GM12892 (cell line): ENCODE results near the gene PECR.

Experiments used
- DNase-seq: peaks from one replicate; pipeline ENCODE4 v3.0.0; 2011; ENCODE audit not compliant: insufficient read length
- FAIRE-seq: peaks from 2 replicates; lab custom pipeline; 2011; peaks lifted over from hg19 to GRCh38; lab: Jason Lieb, UNC
- POLR2A ChIP-seq: IDR thresholded peaks from 2 replicates; pipeline ENCODE4 v1.6.1; 2011; ENCODE audit warnings: low read depth, low read length, control low read depth
- POLR2AphosphoS5 ChIP-seq: IDR thresholded peaks from 2 replicates; pipeline ENCODE4 v1.6.1; 2011; ENCODE audit warnings: low read depth, low read length, control low read depth
- TAF1 ChIP-seq: IDR thresholded peaks from 2 replicates; pipeline ENCODE4 v1.6.1; 2011; ENCODE audit warnings: low read depth, mild to moderate bottlenecking, control low read depth, low read length, borderline replicate concordance

The PECR gene

GRCh38 chr2:216114382-216114713, 32.7 kb upstream of the PECR start:
- TF ChIP-seq POLR2AphosphoS5 (no peak), TAF1 (no peak), POLR2A (no peak)
- DNase-seq (no peak), FAIRE-seq (no peak)

- DNase-seq (peak; percentile 14), FAIRE-seq (no peak)
- TF ChIP-seq POLR2AphosphoS5 (peak; percentile 47), TAF1 (no peak)
These were observed 32.0 kb upstream of the PECR start for GRCh38 chr2:216113572-216113971.

GRCh38 chr2:216112926-216113325, 31.3 kb upstream of the PECR start:
- no peak for DNase-seq
- FAIRE-seq, result no peak

GRCh38 chr2:216111122-216111521, 29.5 kb upstream of the PECR start:
- FAIRE-seq (no peak), DNase-seq (no peak)
- TF ChIP-seq POLR2A (no peak), POLR2AphosphoS5 (no peak), TAF1 (no peak)

More at GRCh38 chr2:216112926-216113325, 31.3 kb upstream of the PECR start:
- TF ChIP-seq POLR2AphosphoS5 (no peak), TAF1 (no peak)

- DNase-seq, result no peak
- FAIRE-seq, result no peak
- no peak for TF ChIP-seq TAF1
- TF ChIP-seq POLR2A, result no peak
- no peak for TF ChIP-seq POLR2AphosphoS5
These were observed 29.0 kb upstream of the PECR start for GRCh38 chr2:216110620-216111019.

GRCh38 chr2:216109962-216110614, 28.5 kb upstream of the PECR start:
- FAIRE-seq, result no peak
- TF ChIP-seq POLR2A (0 out of 2 replicates have a peak, but pooled peaks have one; percentile 7), TAF1 (no peak)
- DNase-seq, result no peak

- FAIRE-seq (peak; percentile 97), DNase-seq (peak; percentile 57)
- TF ChIP-seq TAF1 (peak; percentile 88), POLR2AphosphoS5 (peak; percentile 96), POLR2A (peak; percentile 96)
These were observed 27.6 kb upstream of the PECR start, which contains the start of gene XRCC5 for GRCh38 chr2:216108967-216109921. Gene XRCC5 (plus strand): TSS chr2:216109348. CDS start chr2:216109437, 89 bp downstream.

- no peak for TF ChIP-seq POLR2A
- no peak for TF ChIP-seq TAF1
- TF ChIP-seq POLR2AphosphoS5, result no peak; the same call in 1 of the 2 replicates
- DNase-seq (no peak), FAIRE-seq (no peak)
These were observed 26.8 kb upstream of the PECR start for GRCh38 chr2:216108310-216108966.

- TF ChIP-seq POLR2AphosphoS5, result no peak
- TF ChIP-seq POLR2A, result no peak
- no peak for TF ChIP-seq TAF1
- FAIRE-seq (no peak), DNase-seq (no peak)
These were observed 26.2 kb upstream of the PECR start for GRCh38 chr2:216107760-216108159.

GRCh38 chr2:216107320-216107719, 25.7 kb upstream of the PECR start:
- TF ChIP-seq POLR2A (no peak), TAF1 (no peak), POLR2AphosphoS5 (no peak)
- FAIRE-seq (no peak), DNase-seq (no peak)

- no peak for DNase-seq
- no peak for FAIRE-seq
- TF ChIP-seq TAF1 (no peak), POLR2AphosphoS5 (no peak), POLR2A (no peak)
These were observed 23.1 kb upstream of the PECR start for GRCh38 chr2:216104691-216105090.

- TF ChIP-seq POLR2A, result no peak
- TF ChIP-seq TAF1, result no peak
- TF ChIP-seq POLR2AphosphoS5, result no peak
- DNase-seq, result no peak
- no peak for FAIRE-seq
These were observed 21.6 kb upstream of the PECR start for GRCh38 chr2:216103213-216103612.
